A549 (cell line): ENCODE results near the gene ABCA4.

Experiments
- BHLHE40 ChIP-seq: IDR thresholded peaks from 2 replicates; pipeline ENCODE4 v1.6.1; 2012; ENCODE audit warnings: low read depth, low read length, inconsistent platforms
- CHD2 ChIP-seq: fragments of 150-350 bp; IDR thresholded peaks from 2 replicates; pipeline ENCODE4 v1.6.1; 2014; ENCODE audit warnings: low read length; ENCODE audit not compliant: partially characterized antibody
- CTCF ChIP-seq: fragments of >200 bp; sonication (Bioruptor Twin); formaldehyde crosslinking; IDR thresholded peaks from 3 replicates; pipeline ENCODE4 v1.5.1; 2016
- JUNB ChIP-seq: fragments of >200 bp; sonication (Bioruptor Twin); formaldehyde crosslinking; IDR thresholded peaks from 2 replicates; pipeline ENCODE4 v1.6.1; 2016
- PHF8 ChIP-seq: fragments of 200-600 bp; sonication (generic); IDR thresholded peaks from 2 replicates; pipeline ENCODE4 v1.6.1; 2016; ENCODE audit warnings: low read depth, mild to moderate bottlenecking, antibody characterized with exemption, moderate library complexity, borderline replicate concordance
- POLR2A ChIP-seq: IDR thresholded peaks from 2 replicates; pipeline ENCODE4 v1.6.1; 2012; ENCODE audit warnings: mild to moderate bottlenecking, low read length
- RAD21 ChIP-seq, 2 experiments: fragments of >200 bp in 1 of 2; sonication (Bioruptor Twin) in 1 of 2; formaldehyde crosslinking in 1 of 2; IDR thresholded peaks in 1 of 2; conservative IDR thresholded peaks in 1 of 2; 2 replicates in 1 of 2; 3 replicates in 1 of 2; pipeline ENCODE4 v1.6.1; 2012 to 2018; ENCODE audit warnings: inconsistent platforms in 1 of 2
- RFX5 ChIP-seq: fragments of 450-650 bp; IDR thresholded peaks from 2 replicates; pipeline ENCODE4 v1.7.1; 2014; ENCODE audit warnings: antibody characterized with exemption, mild to moderate bottlenecking, moderate library complexity
- SMC3 ChIP-seq: fragments of >200 bp; sonication (Bioruptor Twin); formaldehyde crosslinking; IDR thresholded peaks from 3 replicates; pipeline ENCODE4 v1.6.1; 2018; ENCODE audit warnings: inconsistent platforms

DNA sequence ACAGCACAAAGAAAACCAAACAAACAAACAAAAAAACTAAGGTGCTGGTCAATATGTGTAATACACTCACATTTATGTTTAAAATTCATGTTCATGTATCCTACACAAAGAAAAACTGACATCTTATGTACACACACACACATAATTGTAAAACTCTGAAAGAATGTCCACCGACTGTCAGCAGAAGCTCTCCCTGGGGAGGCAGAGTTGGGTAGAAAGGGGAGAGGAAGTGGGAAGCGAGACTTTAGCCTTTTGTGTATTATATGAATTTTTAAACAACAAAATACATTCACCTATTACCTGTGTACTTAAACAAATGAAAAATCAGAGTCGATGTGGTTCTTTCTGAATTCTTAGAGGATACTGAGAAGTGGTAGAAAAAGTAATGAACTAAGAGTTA lies 88.3 kb downstream of the ABCA4 start:
- TF ChIP-seq CTCF (no peak), RFX5 (no peak), JUNB (no peak), BHLHE40 (no peak), PHF8 (no peak), CHD2 (no peak), RAD21 (conservative IDR thresholded peaks at IDR 0.05 in 1 of 2, IDR thresholded peaks at IDR 0.05 in 1 of 2) (no peak), SMC3 (no peak), POLR2A (no peak)
